H4 (cell line): ENCODE measurements around the gene RBFOX2. TPM values are rescaled to one million over a fixed set of nuclear protein-coding genes. Genes with fewer than 3 reads are reported as not detected.

Experiments
- DNase-seq: peaks from one replicate; pipeline ENCODE4 v3.0.0-alpha.2; 2015; ENCODE audit warnings: low spot score
- total RNA-seq: library from RNA; depleted of rRNA; stranded (reverse); fragments of >200 nt; shearing (Covaris generic); gene quantifications from 2 replicates; pipeline ENCODE4 v1.2.3, GENCODE V29; 2014

The RBFOX2 gene
- total RNA-seq, 1 experiment from 2014 or later = 55.3 TPM

GRCh38 chr22:35973388-35973787 lies 55.2 kb downstream of the RBFOX2 start:
- no peak for DNase-seq

GRCh38 chr22:35972559-35972958 lies 56.1 kb downstream of the RBFOX2 start:
- no peak for DNase-seq

- peak; percentile 75 for DNase-seq
Measured at GRCh38 chr22:35971456-35972119, 57.0 kb downstream of the RBFOX2 start.

- DNase-seq = no peak
Measured at GRCh38 chr22:35970616-35971455, 57.8 kb downstream of the RBFOX2 start.

DNA sequence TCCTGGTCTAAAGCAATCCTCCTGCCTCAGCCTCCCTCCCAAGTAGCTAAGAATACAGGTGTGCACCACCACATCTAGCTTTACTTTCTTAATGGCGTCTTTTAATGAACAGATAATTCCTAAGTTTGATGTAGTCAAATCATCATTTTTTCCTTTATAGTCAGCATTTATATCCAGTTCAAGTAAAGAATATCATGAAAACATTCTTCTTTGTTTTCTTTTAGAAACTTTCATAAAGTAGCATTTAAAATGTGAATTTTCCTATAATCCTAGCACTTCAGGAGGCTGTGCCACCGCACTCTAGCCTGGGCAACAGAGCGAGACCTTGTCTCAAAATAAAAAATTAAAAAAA lies 61.6 kb downstream of the RBFOX2 start:
- no peak for DNase-seq

DNA sequence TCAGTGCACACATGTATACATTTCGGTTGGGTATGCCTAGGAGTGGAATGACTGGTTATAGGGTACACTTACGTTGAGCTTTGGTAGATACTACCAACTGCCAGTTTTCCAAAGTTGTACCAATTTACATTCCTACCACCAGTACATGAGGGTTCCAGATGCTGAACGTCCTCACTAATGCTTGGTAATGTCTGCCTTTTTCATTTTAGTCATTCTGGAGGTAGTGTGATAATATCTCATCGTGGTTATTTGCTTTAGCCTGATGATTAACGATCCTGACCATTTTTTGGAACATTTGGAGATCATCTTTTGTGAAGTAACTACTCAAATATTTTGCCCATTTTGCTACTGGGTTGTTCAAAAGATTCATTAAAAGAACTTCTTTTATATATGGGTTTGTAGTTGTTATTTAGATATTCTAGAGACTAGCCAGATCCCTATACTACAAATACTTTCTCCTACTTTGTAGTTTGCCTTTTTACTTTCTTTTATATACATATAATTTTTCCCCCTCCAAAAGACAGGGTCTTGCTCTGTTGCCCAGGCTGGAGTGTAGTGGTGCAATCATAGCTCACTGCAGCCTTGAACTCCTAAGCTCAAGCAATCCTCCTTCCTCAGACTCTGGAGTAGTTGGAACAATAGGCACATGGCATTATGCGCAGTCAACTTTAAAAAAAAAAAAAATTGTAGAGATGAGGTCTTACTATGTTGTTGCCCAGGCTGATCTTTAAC lies 62.1 kb downstream of the RBFOX2 start:
- no peak for DNase-seq

GRCh38 chr22:35963237-35963810 lies 65.3 kb downstream of the RBFOX2 start:
- no peak for DNase-seq

GRCh38 chr22:35961480-35962295 lies 66.9 kb downstream of the RBFOX2 start:
- DNase-seq = peak; percentile 79

DNA sequence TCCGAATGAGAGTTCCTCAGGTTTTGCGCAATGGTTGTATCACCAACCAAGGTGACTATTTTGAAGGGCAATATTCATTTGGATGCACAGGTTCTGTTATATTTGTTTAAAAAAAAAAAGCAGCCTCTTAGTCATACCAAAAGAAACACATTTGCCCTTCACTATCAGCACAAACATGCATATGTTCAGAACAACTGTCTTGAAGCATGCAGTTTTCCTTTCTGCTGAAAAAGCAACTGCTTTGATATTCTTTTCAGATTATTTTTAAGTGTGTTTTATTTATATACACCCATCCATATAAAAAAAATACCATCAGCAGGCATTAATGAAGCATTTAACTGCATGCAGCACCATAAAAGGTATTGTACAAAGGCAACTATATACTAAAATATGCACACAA lies 67.8 kb downstream of the RBFOX2 start:
- no peak for DNase-seq

DNA sequence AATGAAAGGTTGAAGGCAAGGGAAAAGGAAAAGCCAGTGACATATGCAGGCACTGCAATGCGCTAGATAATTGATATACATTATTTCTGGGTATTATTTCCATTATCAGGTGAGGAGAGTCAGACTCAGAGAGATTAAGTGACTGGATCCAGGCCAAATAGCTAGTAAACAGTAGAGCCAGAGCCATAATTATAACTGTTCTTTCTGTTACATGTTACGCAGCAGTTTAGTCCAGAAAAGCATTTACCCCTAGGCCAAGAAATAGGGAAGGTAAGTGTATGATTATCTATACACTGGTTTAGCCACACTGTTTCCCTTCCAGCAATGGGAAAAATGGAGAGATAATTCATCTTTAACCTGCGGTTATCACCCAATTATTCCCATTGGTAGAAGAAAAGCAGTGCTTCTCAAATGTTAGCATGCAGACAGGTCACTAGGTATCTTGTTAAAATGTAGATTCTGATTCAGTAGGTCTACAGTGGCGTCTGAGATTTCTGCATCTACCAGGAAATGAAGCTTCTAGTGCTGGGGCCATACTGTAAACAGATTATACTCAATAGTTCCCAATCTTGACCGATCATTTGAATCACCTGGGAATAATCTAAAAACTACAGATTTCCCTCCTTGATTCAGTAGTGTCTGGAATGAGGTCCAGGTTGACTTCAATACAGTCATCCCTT lies 69.4 kb downstream of the RBFOX2 start:
- DNase-seq = no peak

- DNase-seq = no peak
Measured at GRCh38 chr22:35958334-35958733, 70.3 kb downstream of the RBFOX2 start.

GRCh38 chr22:35957589-35957988 lies 71.0 kb downstream of the RBFOX2 start:
- no peak for DNase-seq

- DNase-seq = no peak
Measured at GRCh38 chr22:35956850-35957249, 71.8 kb downstream of the RBFOX2 start.

GRCh38 chr22:35955546-35955945 lies 73.1 kb downstream of the RBFOX2 start:
- no peak for DNase-seq

DNA sequence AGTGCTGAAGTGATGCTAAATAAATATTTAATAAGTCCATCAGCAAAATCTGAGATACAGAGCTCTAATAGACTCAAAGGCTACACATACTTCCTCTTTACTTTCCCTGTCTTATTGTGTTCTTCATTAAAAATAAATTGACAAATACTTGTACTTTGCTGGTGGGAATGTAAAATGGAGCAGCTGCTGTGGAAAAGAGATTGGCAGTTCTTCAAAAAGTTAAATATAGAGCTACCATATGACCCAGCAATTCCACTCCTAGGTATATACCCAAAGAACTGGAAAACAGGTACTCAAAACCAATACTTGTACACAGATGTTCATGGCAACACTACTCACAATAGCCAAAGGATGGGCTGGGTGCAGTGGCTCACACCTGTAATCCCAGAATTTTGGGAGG lies 76.0 kb downstream of the RBFOX2 start:
- DNase-seq = no peak

- DNase-seq = no peak
Measured at GRCh38 chr22:35950262-35950661, 78.4 kb downstream of the RBFOX2 start.

- no peak for DNase-seq
Measured at GRCh38 chr22:35949243-35949642, 79.4 kb downstream of the RBFOX2 start.

GRCh38 chr22:35947794-35948425 lies 80.7 kb downstream of the RBFOX2 start:
- no peak for DNase-seq

DNA sequence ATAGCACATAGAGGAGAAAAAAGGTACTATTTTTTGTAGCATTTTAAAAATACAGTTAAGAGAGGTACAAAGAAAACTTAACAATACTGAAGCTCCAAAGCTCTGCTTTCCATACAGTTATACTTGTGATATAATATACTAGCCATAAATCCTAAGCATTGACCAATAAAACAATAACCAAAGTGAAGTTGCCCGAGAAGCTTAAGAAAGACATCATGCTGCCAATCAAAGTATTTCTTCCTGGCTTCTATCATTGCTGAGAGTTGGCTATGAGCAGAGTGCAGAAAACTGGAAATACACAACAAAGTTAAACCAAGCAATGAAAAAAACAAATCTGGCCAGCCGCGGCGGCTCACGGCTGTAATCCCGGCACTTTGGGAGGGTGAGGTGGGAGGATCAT lies 84.2 kb downstream of the RBFOX2 start:
- DNase-seq = no peak

- no peak for DNase-seq
Measured at GRCh38 chr22:35940166-35940565, 88.5 kb downstream of the RBFOX2 start.
